ENCODE results near the gene PRKAG2.

DNA sequence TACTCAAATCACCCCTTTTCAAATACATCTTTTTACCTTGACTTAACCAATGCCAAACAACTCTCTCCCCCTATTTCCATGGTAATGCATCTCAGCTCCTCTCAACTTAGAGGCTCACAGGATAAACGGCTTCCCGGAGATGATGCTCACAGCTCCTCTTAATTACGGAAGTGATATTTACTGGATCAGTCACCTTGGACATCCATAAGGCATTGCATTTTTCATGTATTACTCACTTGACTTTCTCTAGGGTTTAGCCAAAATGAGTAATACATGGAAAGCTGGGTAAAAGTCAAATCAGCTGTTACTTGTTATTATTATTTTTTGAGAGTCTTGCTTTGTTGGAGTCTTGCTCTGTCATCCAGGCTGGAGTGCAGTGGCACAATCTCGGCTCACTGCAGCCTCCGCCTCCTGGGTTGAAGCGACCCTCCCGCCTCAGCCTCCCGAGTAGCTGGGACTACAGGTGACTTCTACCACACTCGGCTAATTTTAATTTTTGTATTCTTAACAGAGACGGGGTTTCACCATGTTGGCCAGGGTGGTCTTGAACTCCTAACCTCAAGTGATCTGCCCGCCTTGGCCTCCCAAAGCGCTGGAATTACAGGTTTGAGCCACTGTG lies 283.9 kb downstream of the PRKAG2 start:
- TF ChIP-seq YY1 (IDR thresholded peaks at IDR 0.05; ENCODE audit: low read depth, low read length), result no peak
- no peak for TF ChIP-seq EP300 (IDR thresholded peaks at IDR 0.05; ENCODE audit: borderline replicate concordance in 1 of 2, low read depth in 2 of 2, low read length in 2 of 2)
- TF ChIP-seq POLR2A (IDR thresholded peaks at IDR 0.05; ENCODE audit: control extremely low read depth in 1 of 2, low read depth in 2 of 2, low read length in 2 of 2), result no peak
- TF ChIP-seq POLR2AphosphoS5 (IDR thresholded peaks at IDR 0.05; ENCODE audit: low read depth, low read length), result no peak

All from H1 (cell line).